ENCODE data around the gene VAC14. TPM values are rescaled to one million over a fixed set of nuclear protein-coding genes. Genes with fewer than 3 reads are reported as not detected.

Gene VAC14
- total RNA-seq, 4 donors from 2014 or later: 25.7 to 49.5 (median 40.4) TPM

DNA sequence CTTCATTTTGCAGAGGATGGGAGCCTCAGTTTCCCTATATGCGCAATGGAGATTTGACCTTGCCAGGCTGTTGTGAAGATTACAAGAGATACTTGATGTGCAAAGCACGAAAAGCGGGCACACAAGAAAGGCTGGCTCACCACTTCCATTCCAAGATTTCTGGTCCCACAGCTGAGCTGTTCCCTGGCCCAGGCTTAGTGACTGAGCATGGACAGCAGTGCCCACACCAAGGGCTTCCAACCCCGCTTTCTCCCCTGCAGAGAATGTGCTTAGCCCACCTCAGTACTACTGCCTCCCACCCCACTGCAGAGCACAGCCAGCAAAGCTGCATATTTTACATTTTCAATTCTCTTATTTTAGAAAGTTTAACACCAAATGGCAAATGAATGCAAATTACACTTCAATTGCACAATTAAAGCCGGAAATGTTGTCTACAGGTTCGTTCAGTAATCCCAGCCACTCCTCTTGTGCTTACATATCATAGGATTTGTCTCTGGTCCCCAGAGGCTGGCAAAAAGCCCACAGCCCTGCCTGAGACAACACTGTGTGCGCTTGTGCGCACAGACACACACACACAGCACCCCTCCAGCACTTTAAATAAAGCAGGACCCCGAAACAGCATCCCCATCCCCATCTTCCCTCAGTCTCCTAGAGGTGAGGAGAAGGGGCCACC lies 51.8 kb downstream of the VAC14 start:
- peak overlapping the region in 3 of 4 donors; percentile 66 to 82 (median 78) for H3K27ac ChIP-seq
- TF ChIP-seq POLR2A (IDR thresholded peaks at IDR 0.05) (no peak), EP300 (IDR thresholded peaks at IDR 0.05) (no peak)
- TF ChIP-seq, protein P1, sequence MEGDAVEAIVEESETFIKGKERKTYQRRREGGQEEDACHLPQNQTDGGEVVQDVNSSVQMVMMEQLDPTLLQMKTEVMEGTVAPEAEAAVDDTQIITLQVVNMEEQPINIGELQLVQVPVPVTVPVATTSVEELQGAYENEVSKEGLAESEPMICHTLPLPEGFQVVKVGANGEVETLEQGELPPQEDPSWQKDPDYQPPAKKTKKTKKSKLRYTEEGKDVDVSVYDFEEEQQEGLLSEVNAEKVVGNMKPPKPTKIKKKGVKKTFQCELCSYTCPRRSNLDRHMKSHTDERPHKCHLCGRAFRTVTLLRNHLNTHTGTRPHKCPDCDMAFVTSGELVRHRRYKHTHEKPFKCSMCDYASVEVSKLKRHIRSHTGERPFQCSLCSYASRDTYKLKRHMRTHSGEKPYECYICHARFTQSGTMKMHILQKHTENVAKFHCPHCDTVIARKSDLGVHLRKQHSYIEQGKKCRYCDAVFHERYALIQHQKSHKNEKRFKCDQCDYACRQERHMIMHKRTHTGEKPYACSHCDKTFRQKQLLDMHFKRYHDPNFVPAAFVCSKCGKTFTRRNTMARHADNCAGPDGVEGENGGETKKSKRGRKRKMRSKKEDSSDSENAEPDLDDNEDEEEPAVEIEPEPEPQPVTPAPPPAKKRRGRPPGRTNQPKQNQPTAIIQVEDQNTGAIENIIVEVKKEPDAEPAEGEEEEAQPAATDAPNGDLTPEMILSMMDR (IDR thresholded peaks at IDR 0.05): no peak
- H3K4me3 ChIP-seq: no peak overlapping the region
- peaks cover 0 to 93% (median 51%) of the 10 kb centered on the region in 4 donors for H3K4me1 ChIP-seq
- 81 to 87% methylated on average over 9 of the region's 9 CpGs for WGBS, 2 donors
- peaks cover 0 to 8% (median 0%) of the 10 kb centered on the region in 3 donors for H3K36me3 ChIP-seq
- H3K27me3 ChIP-seq: no peaks in the 10 kb centered on the region
- no peaks in the 10 kb centered on the region for H3K9me3 ChIP-seq
- no peak for DNase-seq (ENCODE audit: low spot score in 2 of 2)

DNA sequence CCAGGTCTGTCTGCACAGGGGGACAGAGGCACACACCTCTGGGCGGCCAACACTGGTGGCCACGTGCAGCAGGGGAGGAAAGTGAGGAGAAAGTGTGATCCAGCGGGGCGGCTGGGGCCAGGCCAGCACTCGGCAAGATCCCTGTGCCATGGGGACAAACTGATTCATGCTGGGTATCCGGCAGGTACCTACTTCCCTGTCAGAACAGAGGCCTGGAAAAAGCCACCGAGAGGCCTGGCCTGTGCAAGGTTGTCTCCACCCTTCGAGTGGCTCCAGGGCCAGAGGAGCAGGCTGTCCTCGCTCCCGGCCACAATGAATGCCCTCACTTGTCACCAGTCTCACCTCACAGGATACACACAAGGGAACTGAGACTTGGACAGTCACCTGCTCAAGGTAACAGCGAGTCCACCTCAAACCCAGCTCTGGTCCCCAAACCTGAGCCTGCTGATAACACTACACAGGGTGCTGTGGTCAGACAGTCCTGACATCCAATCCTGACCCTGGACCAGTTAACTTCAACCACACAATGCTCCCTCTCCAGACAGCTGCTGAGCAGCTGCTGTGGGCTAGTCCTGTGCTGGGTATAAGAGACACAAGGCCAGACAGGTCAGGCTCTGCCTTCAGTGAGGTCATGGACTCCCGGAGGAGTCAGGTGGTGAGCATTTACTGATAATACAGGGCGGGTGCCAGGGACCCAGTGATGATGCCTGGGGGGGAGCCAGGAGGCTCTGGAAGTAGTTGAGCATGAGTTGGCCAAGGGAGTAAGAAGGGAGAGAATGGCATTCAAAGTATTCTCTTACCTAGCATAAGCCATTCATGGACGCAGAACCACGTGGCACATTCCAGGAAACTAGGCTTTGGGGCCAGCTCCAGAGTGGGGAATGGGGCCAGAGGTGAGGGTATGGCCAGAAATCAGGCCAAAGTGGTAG lies 53.0 kb downstream of the VAC14 start:
- peaks cover 0 to 81% (median 51%) of the 10 kb centered on the region in 4 donors for H3K4me1 ChIP-seq
- no peak overlapping the region for H3K4me3 ChIP-seq
- no peak for DNase-seq (ENCODE audit: low spot score in 2 of 2)
- no peaks in the 10 kb centered on the region for H3K9me3 ChIP-seq
- H3K27ac ChIP-seq: peak overlapping the region in 3 of 4 donors; percentile 9 to 83 (median 61)
- peaks cover 0 to 19% (median 0%) of the 10 kb centered on the region in 3 donors for H3K36me3 ChIP-seq
- no peaks in the 10 kb centered on the region for H3K27me3 ChIP-seq
- WGBS, 2 donors: 85 to 92% methylated on average over 14 to 15 of the region's 15 CpGs
- peak in 1 of 2 donors; percentile 13 for TF ChIP-seq EP300 (IDR thresholded peaks at IDR 0.05)
- TF ChIP-seq, protein P1 (IDR thresholded peaks at IDR 0.05): no peak

DNA sequence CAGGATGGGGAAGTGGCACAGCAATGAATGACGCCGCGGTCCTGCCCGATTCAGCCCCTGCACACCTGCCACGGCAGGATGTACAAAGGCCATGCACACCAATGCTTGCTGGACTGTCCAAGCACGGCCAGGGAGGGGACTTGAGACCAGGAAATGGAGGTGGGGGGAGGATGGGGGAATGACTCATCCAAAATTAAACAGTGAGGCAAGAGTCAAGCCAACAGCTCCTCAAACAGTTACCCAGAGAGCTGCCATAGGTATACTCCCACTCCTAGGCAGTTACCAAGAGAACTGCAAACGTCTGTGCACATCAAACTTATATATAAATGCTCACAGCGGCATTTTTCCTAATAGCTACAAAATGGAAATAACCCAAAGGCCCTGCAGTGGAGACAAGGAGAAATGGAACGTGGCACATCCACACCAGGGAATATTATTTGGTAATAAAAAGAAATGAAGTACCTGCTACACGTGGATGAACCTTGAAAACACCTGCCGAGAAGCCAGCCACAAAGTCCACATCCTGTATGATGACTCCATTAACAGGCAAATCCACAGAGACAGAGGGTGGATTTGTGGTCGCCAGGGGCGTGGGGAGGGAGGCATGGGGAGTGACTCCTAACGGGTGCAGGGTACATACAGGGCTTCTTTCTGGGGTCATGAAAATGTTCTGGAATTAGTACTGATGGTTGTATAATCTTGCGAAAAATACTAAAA lies 54.1 kb downstream of the VAC14 start:
- Histone ChIP-seq H3K27ac (peak overlapping the region; percentile 34 to 83 (median 70)), H3K4me1 (peaks cover 0 to 70% (median 45%) of the 10 kb centered on the region in 4 donors), H3K4me3 (no peak overlapping the region), H3K36me3 (peaks cover 0 to 30% (median 0%) of the 10 kb centered on the region in 3 donors), H3K27me3 (no peaks in the 10 kb centered on the region), H3K9me3 (no peaks in the 10 kb centered on the region)
- peak in 1 of 2 donors; percentile 68 for DNase-seq (ENCODE audit: low spot score in 2 of 2)
- WGBS, 2 donors: 67 to 72% methylated on average over 15 of the region's 15 CpGs
- TF ChIP-seq, protein P1 (IDR thresholded peaks at IDR 0.05): no peak
- TF ChIP-seq POLR2A (IDR thresholded peaks at IDR 0.05): no peak
- no peak for TF ChIP-seq EP300 (IDR thresholded peaks at IDR 0.05)

DNA sequence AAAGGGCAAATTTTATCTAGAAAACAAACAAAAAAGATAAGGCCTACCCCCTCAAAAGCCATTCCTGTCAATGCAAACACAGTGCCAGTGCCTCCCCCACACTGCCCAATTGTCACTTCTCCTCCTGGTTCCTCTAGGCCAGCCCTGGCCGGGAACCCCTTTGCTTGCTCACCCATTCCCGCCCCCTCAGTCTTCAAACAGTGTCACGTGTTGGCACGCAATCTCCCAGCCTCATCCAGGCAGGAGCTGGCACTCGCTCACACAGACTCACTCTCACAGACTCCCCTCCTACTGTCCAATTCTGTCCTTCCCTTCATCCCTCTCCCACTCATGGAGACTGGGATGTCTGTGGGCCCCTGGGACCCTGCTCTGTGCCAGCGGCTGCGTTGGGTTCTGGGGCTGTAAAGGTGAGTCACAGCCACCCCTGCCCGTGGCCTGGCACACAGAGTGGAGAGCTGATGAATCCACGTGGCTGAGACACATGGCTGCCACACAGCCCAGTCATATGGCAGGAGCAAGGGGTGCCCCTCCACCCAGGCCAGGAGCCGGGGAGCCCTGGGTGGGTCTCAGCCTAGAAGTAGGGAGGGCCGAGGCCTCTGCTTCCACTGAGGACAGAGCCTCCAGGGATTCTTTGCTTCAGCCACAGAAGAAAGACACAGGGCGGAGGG lies 54.8 kb downstream of the VAC14 start:
- Histone ChIP-seq H3K9me3 (no peaks in the 10 kb centered on the region), H3K4me1 (peaks cover 0 to 63% (median 38%) of the 10 kb centered on the region in 4 donors), H3K27ac (peak overlapping the region; percentile 34 to 83 (median 70)), H3K36me3 (peaks cover 0 to 37% (median 0%) of the 10 kb centered on the region in 3 donors), H3K27me3 (no peaks in the 10 kb centered on the region), H3K4me3 (no peak overlapping the region)
- WGBS, 2 donors: 36 to 46% methylated on average over 9 to 12 of the region's 12 CpGs
- DNase-seq (ENCODE audit: low spot score in 2 of 2): peak in 1 of 2 donors; percentile 65
- TF ChIP-seq EP300 (IDR thresholded peaks at IDR 0.05) (peak in 1 of 2 donors; percentile 47), POLR2A (IDR thresholded peaks at IDR 0.05) (no peak)
- TF ChIP-seq, protein P1 (IDR thresholded peaks at IDR 0.05): no peak
